HCT116 (cell line): Measurements from ENCODE around the gene MYCN. TPM values are rescaled to one million over a fixed set of nuclear protein-coding genes. Genes with fewer than 3 reads are reported as not detected.

Experiments used
- ATAC-seq: fragments of 200-7000 bp; cut with Tn5 transposase; 2 replicates; pipeline ENCODE4 v1.9.1; 2020; ENCODE audit warnings: mild to moderate bottlenecking, moderate library complexity
- BruUV-seq: library from RNA; stranded (reverse); fragments of 400-500 nt; replicated peaks from 2 replicates; lab custom pipeline; 2021; lab: Mats Ljungman, UMichigan
- CTCF ChIA-PET: fragments of 300-600 bp; sonication (Branson Sonifier 250); formaldehyde crosslinking; loops from one replicate; lab custom pipeline; 2021; ENCODE audit warnings: antibody characterized with exemption; lab: Charles Lee
- POLR2A ChIA-PET: fragments of 300-600, 350-600 bp; sonication (Branson Sonifier 250); formaldehyde crosslinking; loops from one replicate; lab custom pipeline; 2021; ENCODE audit warnings: antibody characterized with exemption; lab: Charles Lee
- RAD21 ChIA-PET, 2 experiments: fragments of 300-600 bp; sonication (Branson Sonifier 250); formaldehyde crosslinking; loops; one replicate each; lab custom pipeline; 2023; ENCODE audit warnings: low total read pairs in 2 of 2; ENCODE audit not compliant: uncharacterized antibody in 2 of 2, unreplicated experiment in 2 of 2, low non-redundant PET in 1 of 2; lab: Charles Lee
- DNase-seq: peaks from one replicate; pipeline ENCODE4 v3.0.0-alpha.2; 2010; ENCODE audit warnings: low read depth, low spot score
- H2AFZ ChIP-seq: fragments of 200-600 bp; shearing (Covaris generic), sonication (generic); 2 replicates; pipeline ENCODE4 v1.6.1; 2017; ENCODE audit warnings: low read depth, mixed run types, mixed read lengths, antibody characterized with exemption, low read length; ENCODE audit not compliant: poor library complexity, severe bottlenecking
- H3K27ac ChIP-seq: 2 replicates; pipeline ENCODE4 v1.5.1; 2012; ENCODE audit warnings: low read depth, low read length
- H3K27me3 ChIP-seq: fragments of 200-600 bp; sonication (generic); 2 replicates; pipeline ENCODE4 v1.6.1; 2016; ENCODE audit warnings: mixed run types, low read length, mixed read lengths; ENCODE audit not compliant: insufficient read depth
- H3K36me3 ChIP-seq, 2 experiments: fragments of 200-500 bp in 1 of 2; fragments of 200-600 bp in 1 of 2; sonication (Bioruptor generic) in 1 of 2; sonication (generic) in 1 of 2; 2 replicates each; pipeline versions ENCODE4 v1.5.1 to v1.6.1; 2014 to 2016; ENCODE audit warnings: low read length in 2 of 2, inconsistent platforms in 1 of 2, mixed read lengths in 1 of 2, mixed run types in 1 of 2; ENCODE audit not compliant: insufficient read depth in 2 of 2, control insufficient read depth in 1 of 2
- H3K4me1 ChIP-seq, 2 experiments: fragments of 200-600 bp in 1 of 2; sonication (generic) in 1 of 2; 2 replicates each; pipeline versions ENCODE4 v1.5.1 to v1.6.1; 2012 to 2017; ENCODE audit warnings: low read length in 2 of 2, inconsistent platforms in 1 of 2, mild to moderate bottlenecking in 1 of 2, mixed read lengths in 1 of 2, mixed run types in 1 of 2, moderate library complexity in 1 of 2; ENCODE audit not compliant: insufficient read depth in 2 of 2, control insufficient read depth in 1 of 2
- H3K4me2 ChIP-seq: fragments of 200-600 bp; sonication (generic); 2 replicates; pipeline ENCODE4 v1.6.1; 2017; ENCODE audit warnings: mixed run types, low read length, mixed read lengths
- H3K4me3 ChIP-seq, 2 experiments: fragments of 200-600 bp in 1 of 2; sonication (generic) in 1 of 2; replicated peaks in 1 of 2; 2 replicates each; pipeline ENCODE4 v1.5.1; 2011 to 2016; ENCODE audit warnings: low read length in 2 of 2, control low read depth in 1 of 2, low read depth in 1 of 2, mild to moderate bottlenecking in 1 of 2, mixed read lengths in 1 of 2, mixed run types in 1 of 2
- H3K79me2 ChIP-seq: fragments of 200-600 bp; sonication (generic); 2 replicates; pipeline ENCODE4 v1.6.1; 2017; ENCODE audit warnings: mild to moderate bottlenecking, mixed run types, low read length, moderate library complexity, mixed read lengths; ENCODE audit not compliant: insufficient read depth
- H3K9ac ChIP-seq: fragments of 200-600 bp; sonication (generic); 2 replicates; pipeline ENCODE4 v1.6.1; 2016; ENCODE audit warnings: low read length, mixed read lengths
- H3K9me2 ChIP-seq: fragments of 200-600 bp; sonication (generic), shearing (Covaris generic); 2 replicates; pipeline ENCODE4 v1.6.1; 2017; ENCODE audit warnings: mixed run types, mild to moderate bottlenecking, moderate library complexity; ENCODE audit not compliant: insufficient read depth
- H3K9me3 ChIP-seq, 2 experiments: fragments of 200-500 bp in 1 of 2; fragments of 200-600 bp in 1 of 2; sonication (Bioruptor generic) in 1 of 2; sonication (generic) in 1 of 2; 2 replicates each; pipeline ENCODE4 v1.6.1; 2014 to 2017; ENCODE audit warnings: low read length in 2 of 2, mixed read lengths in 2 of 2, inconsistent platforms in 1 of 2, low read depth in 1 of 2, mild to moderate bottlenecking in 1 of 2, mixed run types in 1 of 2, moderate library complexity in 1 of 2; ENCODE audit not compliant: control insufficient read depth in 1 of 2, insufficient read depth in 1 of 2
- H4K20me1 ChIP-seq: fragments of 200-600 bp; sonication (generic), shearing (Covaris generic); 2 replicates; pipeline ENCODE4 v1.6.1; 2017; ENCODE audit warnings: mixed run types, mild to moderate bottlenecking, moderate library complexity; ENCODE audit not compliant: insufficient read depth
- EGR1 ChIP-seq: IDR thresholded peaks from 2 replicates; pipeline ENCODE4 v1.6.1; 2012; ENCODE audit warnings: low read depth
- ELF1 ChIP-seq: IDR thresholded peaks from 2 replicates; pipeline ENCODE4 v1.6.1; 2012; ENCODE audit warnings: low read depth, borderline replicate concordance
- EZH2 ChIP-seq: fragments of 200-600 bp; sonication (generic); IDR thresholded peaks from 2 replicates; pipeline ENCODE4 v1.6.1; 2017; ENCODE audit warnings: antibody characterized with exemption, mixed run types
- EZH2phosphoT487 ChIP-seq: fragments of 200-600 bp; IDR thresholded peaks from 2 replicates; pipeline ENCODE4 v1.6.1; 2018; ENCODE audit warnings: antibody characterized with exemption, borderline replicate concordance
- FOSL1 ChIP-seq: IDR thresholded peaks from 2 replicates; pipeline ENCODE4 v1.6.1; 2012; ENCODE audit warnings: low read depth
- JUND ChIP-seq: IDR thresholded peaks from 2 replicates; pipeline ENCODE4 v1.6.1; 2012
- MAX ChIP-seq: IDR thresholded peaks from 2 replicates; pipeline ENCODE4 v1.6.1; 2012
- SIN3A ChIP-seq: IDR thresholded peaks from 2 replicates; pipeline ENCODE4 v1.6.1; 2012; ENCODE audit warnings: low read depth
- YY1 ChIP-seq: IDR thresholded peaks from 2 replicates; pipeline ENCODE4 v1.6.1; 2011; ENCODE audit warnings: low read length, low read depth, moderate library complexity, mild to moderate bottlenecking; ENCODE audit not compliant: insufficient replicate concordance; ENCODE audit errors: extremely low read depth
- ZNF274 ChIP-seq: fragments of 200-500 bp; sonication (Bioruptor generic); IDR thresholded peaks from 2 replicates; pipeline ENCODE4 v1.6.1; 2014; ENCODE audit warnings: mild to moderate bottlenecking, low read depth, low read length, inconsistent platforms
- intact Hi-C: fragments of 100-400 bp; cut with micrococcal nuclease; formaldehyde crosslinking; loops from 2 replicates; pipeline ENCODE4 v1.10.0; 2022
- total RNA-seq: library from RNA; stranded (reverse); gene quantifications from one replicate; pipeline ENCODE4 v1.2.1, GENCODE V29; 2021; ENCODE audit not compliant: unreplicated experiment
- TF ChIP-seq, protein P1 (sequence below): IDR thresholded peaks from 2 replicates; pipeline ENCODE4 v1.6.1; 2012
- TF ChIP-seq, protein P2 (sequence below): IDR thresholded peaks from 2 replicates; pipeline ENCODE4 v1.6.1; 2012; ENCODE audit warnings: low read depth

The MYCN gene
- total RNA-seq, 1 experiment from 2014 or later, result not detected

DNA sequence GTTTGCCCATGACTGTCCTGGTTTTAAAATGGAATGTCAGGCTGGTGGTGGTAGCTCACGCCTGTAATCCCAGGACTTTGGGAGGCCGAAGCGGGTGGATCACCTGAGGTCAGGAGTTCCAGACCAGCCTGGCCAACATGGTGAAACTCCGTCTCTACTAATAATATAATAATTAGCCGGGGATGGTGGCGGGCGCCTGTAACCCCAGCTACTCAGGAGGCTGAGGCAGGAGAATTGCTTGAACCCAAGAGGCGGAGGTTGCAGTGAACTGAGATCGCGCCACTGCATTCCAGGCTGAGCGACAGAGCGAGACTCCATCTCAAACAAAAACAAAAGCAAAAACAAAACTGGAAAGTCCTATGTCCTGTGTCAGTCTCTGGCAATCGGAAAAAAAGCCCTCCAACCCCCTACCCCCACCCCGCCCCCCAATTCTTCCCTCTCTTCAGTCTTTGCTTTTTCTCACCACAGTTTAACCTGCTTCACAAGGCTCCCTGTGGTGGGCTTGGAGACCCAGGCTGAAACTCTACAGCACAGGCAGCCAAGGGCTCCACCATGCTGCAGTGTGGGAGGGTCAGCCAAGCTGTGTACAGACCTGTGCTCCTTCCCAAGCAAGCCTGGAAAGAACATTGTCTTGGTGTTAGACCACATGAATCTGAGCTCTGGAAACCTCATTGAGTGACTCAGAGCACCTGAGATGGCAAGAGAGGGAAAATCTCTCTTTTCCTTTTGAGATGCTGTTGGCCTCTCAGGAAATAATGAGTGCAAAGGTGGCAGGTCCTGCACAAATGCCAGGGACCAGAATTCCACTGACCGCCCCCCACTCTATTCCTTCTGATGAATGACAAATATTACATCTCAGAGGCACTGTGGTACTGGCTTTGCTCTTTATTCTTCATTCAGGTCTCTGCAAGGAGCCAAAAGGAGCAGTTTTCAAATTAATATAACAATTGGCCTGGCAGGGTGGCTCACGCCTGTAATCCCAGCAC, 16.7 kb downstream of the MYCN start:
- CTCF ChIA-PET, result no interaction called here
- no peaks in the 10 kb centered on the region for H3K79me2 ChIP-seq
- no peak for TF ChIP-seq EGR1
- TF ChIP-seq, protein P1, sequence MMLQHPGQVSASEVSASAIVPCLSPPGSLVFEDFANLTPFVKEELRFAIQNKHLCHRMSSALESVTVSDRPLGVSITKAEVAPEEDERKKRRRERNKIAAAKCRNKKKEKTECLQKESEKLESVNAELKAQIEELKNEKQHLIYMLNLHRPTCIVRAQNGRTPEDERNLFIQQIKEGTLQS, result no peak
- no peak for TF ChIP-seq JUND
- no peak for TF ChIP-seq ZNF274
- no peak for TF ChIP-seq FOSL1
- TF ChIP-seq, protein P2, sequence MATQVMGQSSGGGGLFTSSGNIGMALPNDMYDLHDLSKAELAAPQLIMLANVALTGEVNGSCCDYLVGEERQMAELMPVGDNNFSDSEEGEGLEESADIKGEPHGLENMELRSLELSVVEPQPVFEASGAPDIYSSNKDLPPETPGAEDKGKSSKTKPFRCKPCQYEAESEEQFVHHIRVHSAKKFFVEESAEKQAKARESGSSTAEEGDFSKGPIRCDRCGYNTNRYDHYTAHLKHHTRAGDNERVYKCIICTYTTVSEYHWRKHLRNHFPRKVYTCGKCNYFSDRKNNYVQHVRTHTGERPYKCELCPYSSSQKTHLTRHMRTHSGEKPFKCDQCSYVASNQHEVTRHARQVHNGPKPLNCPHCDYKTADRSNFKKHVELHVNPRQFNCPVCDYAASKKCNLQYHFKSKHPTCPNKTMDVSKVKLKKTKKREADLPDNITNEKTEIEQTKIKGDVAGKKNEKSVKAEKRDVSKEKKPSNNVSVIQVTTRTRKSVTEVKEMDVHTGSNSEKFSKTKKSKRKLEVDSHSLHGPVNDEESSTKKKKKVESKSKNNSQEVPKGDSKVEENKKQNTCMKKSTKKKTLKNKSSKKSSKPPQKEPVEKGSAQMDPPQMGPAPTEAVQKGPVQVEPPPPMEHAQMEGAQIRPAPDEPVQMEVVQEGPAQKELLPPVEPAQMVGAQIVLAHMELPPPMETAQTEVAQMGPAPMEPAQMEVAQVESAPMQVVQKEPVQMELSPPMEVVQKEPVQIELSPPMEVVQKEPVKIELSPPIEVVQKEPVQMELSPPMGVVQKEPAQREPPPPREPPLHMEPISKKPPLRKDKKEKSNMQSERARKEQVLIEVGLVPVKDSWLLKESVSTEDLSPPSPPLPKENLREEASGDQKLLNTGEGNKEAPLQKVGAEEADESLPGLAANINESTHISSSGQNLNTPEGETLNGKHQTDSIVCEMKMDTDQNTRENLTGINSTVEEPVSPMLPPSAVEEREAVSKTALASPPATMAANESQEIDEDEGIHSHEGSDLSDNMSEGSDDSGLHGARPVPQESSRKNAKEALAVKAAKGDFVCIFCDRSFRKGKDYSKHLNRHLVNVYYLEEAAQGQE, result no peak
- no peak for TF ChIP-seq MAX
- TF ChIP-seq EZH2phosphoT487, result no peak
- no peak for TF ChIP-seq YY1
- TF ChIP-seq ELF1, result no peak
- no peak for TF ChIP-seq EZH2
- no peak for TF ChIP-seq SIN3A
- no peaks in the 10 kb centered on the region for H3K9me2 ChIP-seq
- DNase-seq, result no peak
- ATAC-seq, result no peak
- H4K20me1 ChIP-seq, result no peaks in the 10 kb centered on the region
- peaks cover 16% of the 10 kb centered on the region; the same call in 1 of the 2 replicates for H3K27me3 ChIP-seq
- H3K27ac ChIP-seq, result no peak overlapping the region
- H3K4me3 ChIP-seq, result no peak overlapping the region
- no peak overlapping the region for H2AFZ ChIP-seq
- BruUV-seq, result no TSS peak
- H3K9me3 ChIP-seq, result no peaks in the 10 kb centered on the region
- RAD21 ChIA-PET, result no interaction called here
- POLR2A ChIA-PET, result no interaction called here
- no peak overlapping the region for H3K9ac ChIP-seq
- no peak overlapping the region for H3K4me2 ChIP-seq
- no peaks in the 10 kb centered on the region for H3K4me1 ChIP-seq
- H3K36me3 ChIP-seq, result no peaks in the 10 kb centered on the region
- intact Hi-C loops, result no loop called here
